NB4 (cell line): Measurements from ENCODE around the gene MRC2.
A peak's percentile ranks its signal among the peaks of the same experiment; 100 is the strongest.

Experiments
- CTCF ChIP-seq: IDR thresholded peaks from one replicate; pipeline ENCODE4 v1.5.1; 2012; ENCODE audit warnings: low read depth, low read length
- MYC ChIP-seq: IDR thresholded peaks from 2 replicates; pipeline ENCODE4 v1.6.1; 2011; ENCODE audit warnings: low read depth, low read length

- TF ChIP-seq MYC (no peak), CTCF (peak; percentile 14)
Observed at GRCh38 chr17:62692721-62693431, 65.4 kb downstream of the MRC2 start.
